Erythroblast (primary cell): Measurements from ENCODE around the gene LMCD1.

Experiments
- GATA1 ChIP-seq: IDR thresholded peaks from 2 replicates; pipeline ENCODE4 v1.6.1; 2011; ENCODE audit warnings: low read depth, mild to moderate bottlenecking, control low read depth, low read length, moderate library complexity
- POLR2A ChIP-seq: IDR thresholded peaks from 2 replicates; pipeline ENCODE4 v1.6.1; 2011; ENCODE audit warnings: mild to moderate bottlenecking, low read length

GRCh38 chr3:8555725-8556472, 54.3 kb downstream of the LMCD1 start:
- TF ChIP-seq POLR2A (no peak), GATA1 (no peak)
